CD8-positive, alpha-beta memory T cell (primary cell): ENCODE data around the gene MET. TPM values are rescaled to one million over a fixed set of nuclear protein-coding genes. Genes with fewer than 3 reads are reported as not detected.

ENCODE experiments used
- CTCF ChIA-PET: fragments of 350-600 bp; sonication (Branson Sonifier 250); formaldehyde crosslinking; loops from one replicate; lab custom pipeline; 2021; ENCODE audit warnings: antibody characterized with exemption; lab: Charles Lee
- POLR2A ChIA-PET: fragments of 350-600 bp; sonication (Branson Sonifier 250); formaldehyde crosslinking; loops from one replicate; lab custom pipeline; 2021; ENCODE audit warnings: antibody characterized with exemption; lab: Charles Lee
- DNase-seq, 5 donors: peaks; one replicate each; pipeline versions ENCODE4 v3.0.0 to v3.0.0-alpha.2; 2020 to 2022; ENCODE audit warnings: mixed read lengths in 1 of 5
- H3K27ac ChIP-seq: one replicate; pipeline ENCODE4 v1.7.0; 2013; ENCODE audit warnings: low read depth, mild to moderate bottlenecking, low read length, moderate library complexity
- H3K27me3 ChIP-seq: 2 replicates; pipeline ENCODE4 v1.7.0; 2013; ENCODE audit warnings: low read length, mild to moderate bottlenecking; ENCODE audit not compliant: insufficient read depth, poor library complexity, severe bottlenecking
- H3K36me3 ChIP-seq: 2 replicates; pipeline ENCODE4 v1.7.0; 2013; ENCODE audit warnings: mild to moderate bottlenecking, low read length, moderate library complexity; ENCODE audit not compliant: insufficient read depth
- H3K4me1 ChIP-seq: 2 replicates; pipeline ENCODE4 v1.7.0; 2013; ENCODE audit warnings: mild to moderate bottlenecking, low read length, moderate library complexity; ENCODE audit not compliant: insufficient read depth
- H3K4me3 ChIP-seq: 2 replicates; pipeline ENCODE4 v1.7.0; 2013; ENCODE audit warnings: mild to moderate bottlenecking, low read length
- H3K9me3 ChIP-seq: 2 replicates; pipeline ENCODE4 v1.7.0; 2013; ENCODE audit warnings: mild to moderate bottlenecking, low read length
- H3K27ac Mint-ChIP-seq, 8 donors: one replicate each; pipeline ENCODE4 v1.8.0; 2020 to 2021; ENCODE audit warnings: mixed read lengths in 8 of 8, mild to moderate bottlenecking in 6 of 8, inconsistent platforms in 3 of 8, moderate library complexity in 3 of 8
- H3K27me3 Mint-ChIP-seq, 2 donors: one replicate each; pipeline ENCODE4 v1.8.0; 2020 to 2021; ENCODE audit warnings: mixed read lengths in 2 of 2, mild to moderate bottlenecking in 1 of 2, moderate library complexity in 1 of 2
- H3K36me3 Mint-ChIP-seq, 3 donors: one replicate each; pipeline ENCODE4 v1.8.0; 2020 to 2021; ENCODE audit warnings: mixed read lengths in 3 of 3, inconsistent platforms in 1 of 3, mild to moderate bottlenecking in 1 of 3
- H3K4me1 Mint-ChIP-seq, 3 donors: one replicate each; pipeline ENCODE4 v1.8.0; 2020 to 2021; ENCODE audit warnings: mixed read lengths in 3 of 3, inconsistent platforms in 1 of 3, mild to moderate bottlenecking in 1 of 3
- H3K4me3 Mint-ChIP-seq, 7 donors: one replicate each; pipeline ENCODE4 v1.8.0; 2020 to 2021; ENCODE audit warnings: mixed read lengths in 7 of 7, mild to moderate bottlenecking in 6 of 7, moderate library complexity in 4 of 7, inconsistent platforms in 2 of 7
- H3K9me3 Mint-ChIP-seq, 5 donors: one replicate each; pipeline ENCODE4 v1.8.0; 2020 to 2022; ENCODE audit warnings: mixed read lengths in 5 of 5, mild to moderate bottlenecking in 3 of 5, moderate library complexity in 2 of 5, inconsistent platforms in 1 of 5
- polyA plus RNA-seq: library from polyadenylated mRNA; unstranded; fragments of 300-500 nt; fragmentation: Illumina TruSeq; gene quantifications from one replicate; pipeline ENCODE4 v1.2.3, GENCODE V29; 2021
- total RNA-seq, 2 experiments: library from RNA; stranded (reverse); gene quantifications; one replicate each; pipeline ENCODE4 v1.2.3, GENCODE V29; 2021

MET gene
- total and polyA plus RNA-seq, 3 experiments from 2014 or later: 3.1 to 4.3 TPM; not detected in 1

GRCh38 chr7:116788572-116789197, 116.7 kb downstream of the MET start:
- Histone ChIP-seq H3K27me3 (no peaks in the 10 kb centered on the region), H3K9me3 (no peaks in the 10 kb centered on the region), H3K4me3 (no peak overlapping the region), H3K4me1 (no peaks in the 10 kb centered on the region), H3K36me3 (no peaks in the 10 kb centered on the region), H3K27ac (no peak overlapping the region)
- Mint-ChIP-seq H3K4me1 (no peaks in the 10 kb centered on the region), H3K4me3 (no peak overlapping the region), H3K9me3 (no peaks in the 10 kb centered on the region), H3K27me3 (peaks cover 0 to 2% of the 10 kb centered on the region in 2 donors), H3K36me3 (no peaks in the 10 kb centered on the region), H3K27ac (no peak overlapping the region)
- ChIA-PET CTCF (no interaction called here), POLR2A (no interaction called here)
- no peak for DNase-seq

GRCh38 chr7:116790025-116790424, 118.0 kb downstream of the MET start:
- Mint-ChIP-seq H3K36me3 (no peaks in the 10 kb centered on the region), H3K4me3 (no peak overlapping the region), H3K27me3 (peaks cover 5% of the 10 kb centered on the region in 2 donors), H3K9me3 (no peaks in the 10 kb centered on the region), H3K4me1 (no peaks in the 10 kb centered on the region), H3K27ac (no peak overlapping the region)
- Histone ChIP-seq H3K36me3 (no peaks in the 10 kb centered on the region), H3K4me3 (no peak overlapping the region), H3K27ac (no peak overlapping the region), H3K4me1 (no peaks in the 10 kb centered on the region), H3K27me3 (no peaks in the 10 kb centered on the region), H3K9me3 (no peaks in the 10 kb centered on the region)
- POLR2A ChIA-PET: no interaction called here
- no peak for DNase-seq
- CTCF ChIA-PET: no interaction called here

GRCh38 chr7:116792813-116793212, 120.8 kb downstream of the MET start:
- no peak for DNase-seq

GRCh38 chr7:116793795-116794340, 121.9 kb downstream of the MET start:
- Mint-ChIP-seq H3K4me1 (no peaks in the 10 kb centered on the region), H3K4me3 (no peak overlapping the region), H3K27me3 (peaks cover 9 to 22% of the 10 kb centered on the region in 2 donors), H3K9me3 (no peaks in the 10 kb centered on the region), H3K36me3 (no peaks in the 10 kb centered on the region), H3K27ac (no peak overlapping the region)
- no peak overlapping the region for H3K27ac ChIP-seq
- ChIA-PET POLR2A (no interaction called here), CTCF (no interaction called here)
- H3K36me3 ChIP-seq: no peaks in the 10 kb centered on the region
- H3K4me1 ChIP-seq: no peaks in the 10 kb centered on the region
- H3K27me3 ChIP-seq: no peaks in the 10 kb centered on the region
- no peak overlapping the region for H3K4me3 ChIP-seq
- no peaks in the 10 kb centered on the region for H3K9me3 ChIP-seq
- DNase-seq: no peak

More at GRCh38 chr7:116792813-116793212, 120.8 kb downstream of the MET start:
- H3K27me3 Mint-ChIP-seq: peaks cover 5 to 12% of the 10 kb centered on the region in 2 donors
- Histone ChIP-seq H3K4me1 (no peaks in the 10 kb centered on the region), H3K9me3 (no peaks in the 10 kb centered on the region), H3K27me3 (no peaks in the 10 kb centered on the region), H3K4me3 (no peak overlapping the region), H3K27ac (no peak overlapping the region), H3K36me3 (no peaks in the 10 kb centered on the region)
- CTCF ChIA-PET: no interaction called here
- H3K4me3 Mint-ChIP-seq: no peak overlapping the region
- H3K9me3 Mint-ChIP-seq: no peaks in the 10 kb centered on the region
- POLR2A ChIA-PET: no interaction called here
- no peak overlapping the region for H3K27ac Mint-ChIP-seq
- no peaks in the 10 kb centered on the region for H3K36me3 Mint-ChIP-seq
- H3K4me1 Mint-ChIP-seq: no peaks in the 10 kb centered on the region

GRCh38 chr7:116796471-116796870, 124.5 kb downstream of the MET start:
- CTCF ChIA-PET: no interaction called here
- Mint-ChIP-seq H3K9me3 (no peaks in the 10 kb centered on the region), H3K36me3 (no peaks in the 10 kb centered on the region), H3K4me3 (no peak overlapping the region), H3K27me3 (peaks cover 13 to 36% of the 10 kb centered on the region in 2 donors), H3K4me1 (no peaks in the 10 kb centered on the region), H3K27ac (no peak overlapping the region)
- no peak for DNase-seq
- Histone ChIP-seq H3K27ac (no peak overlapping the region), H3K9me3 (no peaks in the 10 kb centered on the region), H3K4me1 (no peaks in the 10 kb centered on the region), H3K27me3 (no peaks in the 10 kb centered on the region), H3K36me3 (no peaks in the 10 kb centered on the region), H3K4me3 (no peak overlapping the region)
- POLR2A ChIA-PET: no interaction called here

GRCh38 chr7:116797612-116798011, 125.6 kb downstream of the MET start:
- Histone ChIP-seq H3K4me1 (no peaks in the 10 kb centered on the region), H3K4me3 (no peak overlapping the region), H3K27ac (no peak overlapping the region), H3K27me3 (no peaks in the 10 kb centered on the region), H3K36me3 (no peaks in the 10 kb centered on the region), H3K9me3 (no peaks in the 10 kb centered on the region)
- H3K27me3 Mint-ChIP-seq: peaks cover 16 to 36% of the 10 kb centered on the region in 2 donors
- H3K27ac Mint-ChIP-seq: no peak overlapping the region
- no peak for DNase-seq
- H3K4me1 Mint-ChIP-seq: peaks cover 0 to under 1% (median 0%) of the 10 kb centered on the region in 3 donors
- H3K4me3 Mint-ChIP-seq: no peak overlapping the region
- CTCF ChIA-PET: no interaction called here
- no peaks in the 10 kb centered on the region for H3K9me3 Mint-ChIP-seq
- POLR2A ChIA-PET: no interaction called here
- no peaks in the 10 kb centered on the region for H3K36me3 Mint-ChIP-seq

GRCh38 chr7:116798232-116798631, 126.2 kb downstream of the MET start:
- Mint-ChIP-seq H3K27me3 (peaks cover 17 to 42% of the 10 kb centered on the region in 2 donors), H3K9me3 (no peaks in the 10 kb centered on the region), H3K4me1 (peaks cover 0 to 4% (median 0%) of the 10 kb centered on the region in 3 donors), H3K36me3 (no peaks in the 10 kb centered on the region), H3K4me3 (no peak overlapping the region), H3K27ac (no peak overlapping the region)
- H3K9me3 ChIP-seq: no peaks in the 10 kb centered on the region
- CTCF ChIA-PET: no interaction called here
- no peaks in the 10 kb centered on the region for H3K4me1 ChIP-seq
- no peak overlapping the region for H3K4me3 ChIP-seq
- H3K27ac ChIP-seq: no peak overlapping the region
- no peaks in the 10 kb centered on the region for H3K36me3 ChIP-seq
- H3K27me3 ChIP-seq: no peaks in the 10 kb centered on the region
- POLR2A ChIA-PET: no interaction called here
- no peak for DNase-seq

GRCh38 chr7:116799916-116800315, 127.9 kb downstream of the MET start:
- CTCF ChIA-PET: no interaction called here

More at GRCh38 chr7:116799916-116800315, 127.9 kb downstream of the MET start:
- H3K27me3 Mint-ChIP-seq: peaks cover 15 to 37% of the 10 kb centered on the region in 2 donors
- H3K9me3 Mint-ChIP-seq: no peaks in the 10 kb centered on the region
- H3K27ac Mint-ChIP-seq: no peak overlapping the region
- H3K36me3 ChIP-seq: no peaks in the 10 kb centered on the region
- H3K27ac ChIP-seq: no peak overlapping the region
- peaks cover 0 to 4% (median 0%) of the 10 kb centered on the region in 3 donors for H3K4me1 Mint-ChIP-seq
- POLR2A ChIA-PET: no interaction called here
- H3K4me1 ChIP-seq: no peaks in the 10 kb centered on the region
- no peaks in the 10 kb centered on the region for H3K36me3 Mint-ChIP-seq
- no peak for DNase-seq
- H3K9me3 ChIP-seq: no peaks in the 10 kb centered on the region
- H3K4me3 ChIP-seq: no peak overlapping the region
- no peak overlapping the region for H3K4me3 Mint-ChIP-seq
- no peaks in the 10 kb centered on the region for H3K27me3 ChIP-seq
